HG03196 (cell line): ENCODE results near the gene AGAP3.

Experiments
- ATAC-seq: cut with Tn5 transposase; IDR thresholded peaks from one replicate; pipeline ENCODE4 v1.9.1; 2021; ENCODE audit not compliant: unreplicated experiment

AGAP3 gene

DNA sequence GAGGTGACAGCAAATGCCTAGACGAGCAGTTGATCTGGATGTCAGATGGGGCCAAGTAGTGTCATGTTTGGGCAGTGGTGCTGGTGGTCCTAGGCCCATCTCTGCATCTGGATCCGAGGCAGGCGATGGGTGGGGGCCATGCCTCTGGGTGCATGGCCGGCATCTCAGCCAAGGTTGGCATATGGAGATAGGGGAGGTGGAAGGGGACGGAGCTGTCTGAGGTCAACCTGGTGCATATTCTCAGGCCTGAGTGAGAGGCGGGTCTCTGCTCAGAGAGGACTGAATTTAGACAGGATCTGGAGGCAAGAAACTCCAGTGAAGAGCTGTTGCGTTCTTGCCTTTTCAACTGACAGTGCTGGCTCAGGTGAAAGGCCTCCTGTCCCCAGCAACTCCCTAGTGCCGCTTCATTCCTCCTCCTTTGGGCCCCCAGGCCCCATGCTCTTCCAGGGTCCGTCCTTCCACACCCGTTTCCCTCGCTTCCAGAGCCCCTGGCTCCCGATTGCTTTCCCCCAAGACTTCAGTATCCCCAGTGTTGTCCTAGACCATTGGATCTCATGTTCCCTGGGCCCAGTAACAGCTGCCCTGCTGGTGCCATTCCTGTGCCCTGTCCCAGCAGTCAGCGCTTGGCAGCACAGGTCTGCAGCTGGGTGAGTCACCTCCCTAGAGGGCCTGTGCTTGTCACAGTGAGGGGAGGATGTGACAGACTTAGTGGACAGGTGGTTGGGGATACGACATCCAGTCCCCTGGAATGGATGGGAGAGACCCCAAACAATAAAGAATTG lies 48.7 kb downstream of the AGAP3 start:
- ATAC-seq, result no peak

DNA sequence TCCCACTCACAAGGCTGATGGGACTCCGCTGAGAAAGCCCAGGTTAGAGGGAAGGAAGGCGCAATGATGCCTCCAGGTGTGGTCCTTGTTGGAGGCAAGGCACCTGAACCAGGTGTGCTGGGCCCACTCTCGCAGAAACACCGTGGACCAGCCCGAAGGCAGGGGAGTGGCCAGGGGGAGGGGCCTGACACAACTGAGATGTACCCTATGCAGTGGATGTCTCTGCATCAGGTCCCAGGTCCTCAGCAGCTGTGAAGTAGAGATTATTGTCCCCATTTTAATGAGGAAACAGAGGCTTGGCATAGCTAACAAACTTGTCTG lies 49.2 kb downstream of the AGAP3 start:
- ATAC-seq, result no peak

DNA sequence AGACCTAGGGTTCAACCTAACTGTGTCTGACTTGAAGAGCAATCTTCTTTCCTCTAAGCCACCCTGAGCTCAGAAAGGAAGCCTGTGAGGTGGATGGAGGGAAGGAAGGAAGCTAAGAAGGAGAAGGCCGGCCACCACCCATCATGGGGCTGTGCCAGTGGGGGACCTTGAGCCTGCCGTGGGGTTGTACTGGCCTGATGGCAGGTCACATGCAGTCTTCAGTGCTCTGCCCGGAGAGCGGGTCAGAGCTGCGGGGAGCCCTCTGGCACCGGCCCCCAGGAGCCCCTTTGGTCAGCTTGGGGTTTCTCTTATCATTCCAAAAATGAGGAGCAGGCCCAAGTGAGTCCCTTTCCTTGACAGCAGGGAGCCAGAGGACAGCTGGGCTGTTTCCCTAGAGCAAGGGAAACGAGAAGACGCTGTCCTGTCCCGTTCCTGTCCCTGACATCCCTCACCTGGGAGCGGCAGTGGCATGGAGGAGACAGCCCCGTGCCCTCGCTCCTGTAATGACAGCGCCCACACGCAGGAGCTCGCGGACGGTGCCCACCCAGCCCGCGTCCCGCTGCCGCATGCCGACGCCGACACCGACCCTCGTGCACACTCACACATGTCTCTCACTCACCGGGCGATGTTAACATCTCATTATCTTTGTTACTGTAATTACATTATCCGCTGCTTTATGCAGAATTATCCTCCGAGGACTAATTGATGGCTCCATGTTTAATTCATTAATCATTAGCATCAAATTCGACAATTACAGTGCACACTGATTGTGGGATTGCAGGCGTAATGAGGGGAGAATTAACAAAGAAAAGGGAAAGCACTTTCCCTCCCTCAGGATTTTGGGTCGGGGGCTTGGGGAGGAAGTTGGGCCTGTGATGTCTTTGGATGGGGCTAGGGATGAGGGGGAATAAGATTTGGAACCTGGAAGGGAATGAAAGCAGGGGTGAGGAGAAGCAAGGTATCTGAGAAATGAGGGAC lies 49.9 kb downstream of the AGAP3 start:
- no peak for ATAC-seq

DNA sequence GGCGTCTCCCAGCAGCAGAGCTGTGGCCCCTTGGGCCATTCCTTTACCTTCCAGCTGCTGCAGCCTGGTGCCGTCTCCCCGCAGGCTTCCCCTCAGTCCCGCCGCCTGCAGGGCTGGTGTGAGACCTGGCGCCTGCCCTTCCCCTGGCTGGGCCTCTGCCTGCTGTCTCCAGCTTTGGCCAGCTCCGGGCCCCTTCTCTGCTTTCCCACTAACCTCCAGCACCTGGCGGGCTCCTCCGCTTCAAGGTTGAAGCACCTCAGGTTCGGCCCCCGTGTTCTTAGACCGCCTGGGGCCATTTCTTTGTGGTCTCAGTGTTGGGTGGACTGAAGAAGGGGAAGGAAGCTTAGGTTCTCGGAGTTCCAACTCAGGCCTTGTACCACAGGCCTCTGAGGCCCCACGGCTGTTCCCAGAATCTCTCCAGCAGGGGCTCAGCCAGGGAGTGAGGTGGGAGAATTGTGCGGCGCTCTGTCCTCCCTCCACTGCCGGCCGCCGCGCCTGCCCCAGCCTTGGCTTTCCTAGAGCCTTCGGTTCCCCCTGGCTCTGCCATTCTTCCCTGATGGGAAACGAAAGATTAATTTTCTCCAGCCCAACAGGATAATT lies 50.9 kb downstream of the AGAP3 start:
- ATAC-seq, result no peak

DNA sequence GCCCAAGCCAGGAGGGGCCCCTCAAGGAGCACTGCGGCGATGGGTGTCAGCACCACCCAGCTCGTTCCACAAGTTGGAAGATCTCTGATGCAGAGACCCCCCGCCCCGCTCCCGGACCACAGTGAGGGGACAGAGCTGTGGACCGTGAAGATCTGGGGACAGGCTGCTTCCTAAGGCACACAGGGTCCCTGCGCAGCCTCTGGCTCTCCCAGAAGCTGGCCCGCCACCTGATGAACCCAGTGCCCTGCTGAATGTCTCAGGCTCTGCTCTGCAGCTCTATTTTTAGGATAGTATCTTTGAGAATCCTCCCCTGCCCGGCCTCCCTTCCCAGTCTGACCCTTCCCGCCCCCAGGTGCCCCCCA lies 51.5 kb downstream of the AGAP3 start:
- no peak for ATAC-seq

DNA sequence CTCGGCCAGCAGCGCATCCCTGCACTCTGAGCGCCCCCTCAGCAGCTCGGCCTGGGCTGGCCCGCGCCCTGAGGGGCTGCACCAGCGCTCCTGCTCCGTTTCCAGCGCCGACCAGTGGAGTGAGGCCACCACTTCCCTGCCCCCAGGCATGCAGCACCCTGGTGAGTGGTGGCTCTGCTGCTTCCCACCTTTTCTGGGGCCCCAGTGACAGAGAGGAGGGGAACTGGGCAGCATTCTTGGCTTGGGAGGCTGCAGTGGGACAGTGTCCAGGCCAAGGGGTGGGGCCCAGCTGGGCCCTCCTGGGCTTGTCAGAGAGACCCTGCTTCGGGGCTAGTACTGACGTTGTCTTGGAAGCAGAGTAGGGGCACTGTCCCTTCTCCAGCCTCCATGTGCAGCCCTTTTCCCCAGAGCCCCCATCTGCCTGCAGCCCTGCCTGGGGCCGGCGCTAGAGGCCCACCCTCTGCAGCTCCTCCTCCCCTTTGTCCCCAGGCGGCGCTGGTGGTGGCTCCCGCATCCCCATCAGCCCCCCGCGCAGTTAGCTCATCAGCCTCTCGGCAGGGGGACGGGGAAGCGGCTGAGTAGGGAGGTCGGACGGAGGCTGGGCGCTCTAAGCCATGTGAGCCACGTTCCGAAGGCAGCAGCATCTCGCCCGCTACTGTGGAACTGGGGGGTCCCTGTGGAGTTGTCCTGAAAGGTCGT lies 52.0 kb downstream of the AGAP3 start:
- no peak for ATAC-seq

DNA sequence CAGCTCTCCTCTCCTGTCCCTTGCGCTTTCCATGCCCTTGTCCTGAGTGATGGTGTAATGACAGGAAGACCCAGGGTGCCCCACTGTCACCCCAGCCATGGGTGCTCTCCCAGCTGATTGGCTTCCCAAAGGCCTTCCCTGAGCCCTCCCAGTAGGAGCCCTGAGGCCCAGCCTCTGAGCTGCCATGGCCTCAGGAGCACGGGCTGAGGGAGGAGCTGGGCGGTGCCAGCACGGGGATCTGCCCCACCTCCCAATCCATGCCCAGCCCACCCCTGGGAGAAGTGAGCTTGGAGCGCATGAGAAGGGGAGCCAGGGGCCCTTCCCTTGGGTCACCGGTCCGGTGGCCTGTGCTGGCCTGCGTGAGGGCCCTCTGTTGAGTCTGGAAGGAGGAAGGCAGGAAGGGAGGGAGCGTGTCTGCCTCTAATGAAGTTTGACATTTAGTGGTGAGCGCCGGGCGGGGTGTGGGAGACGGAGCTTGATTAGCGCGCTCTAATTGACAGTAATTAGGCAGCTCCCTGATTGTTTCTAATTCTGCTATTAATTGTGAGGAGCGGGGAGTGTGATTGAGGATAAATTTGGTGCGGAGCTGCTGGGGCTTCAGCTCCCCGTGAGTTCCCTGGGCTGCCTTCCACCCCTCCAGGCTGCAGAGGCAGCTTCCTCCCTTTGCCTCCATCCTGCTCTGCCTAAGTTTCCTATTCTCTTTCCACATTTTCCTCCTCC lies 53.0 kb downstream of the AGAP3 start:
- no peak for ATAC-seq

DNA sequence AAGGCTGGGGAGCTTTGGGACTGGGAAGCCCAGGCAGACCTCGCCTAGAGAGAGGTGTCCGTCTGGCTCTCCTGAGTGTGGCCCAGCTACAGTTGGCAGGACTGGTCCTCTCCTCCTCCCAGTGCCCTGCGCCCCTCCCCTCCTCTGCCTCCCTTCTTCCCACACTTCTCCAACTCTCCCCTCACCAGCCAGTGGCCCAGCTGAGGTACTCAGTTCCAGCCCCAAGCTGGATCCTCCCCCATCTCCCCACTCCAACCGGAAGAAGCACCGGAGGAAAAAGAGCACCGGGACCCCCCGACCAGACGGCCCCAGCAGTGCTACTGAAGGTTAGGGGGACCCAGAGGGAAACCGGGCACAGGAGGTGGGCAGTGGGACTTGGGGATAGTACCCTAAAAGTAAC lies 53.5 kb downstream of the AGAP3 start:
- ATAC-seq, result no peak

DNA sequence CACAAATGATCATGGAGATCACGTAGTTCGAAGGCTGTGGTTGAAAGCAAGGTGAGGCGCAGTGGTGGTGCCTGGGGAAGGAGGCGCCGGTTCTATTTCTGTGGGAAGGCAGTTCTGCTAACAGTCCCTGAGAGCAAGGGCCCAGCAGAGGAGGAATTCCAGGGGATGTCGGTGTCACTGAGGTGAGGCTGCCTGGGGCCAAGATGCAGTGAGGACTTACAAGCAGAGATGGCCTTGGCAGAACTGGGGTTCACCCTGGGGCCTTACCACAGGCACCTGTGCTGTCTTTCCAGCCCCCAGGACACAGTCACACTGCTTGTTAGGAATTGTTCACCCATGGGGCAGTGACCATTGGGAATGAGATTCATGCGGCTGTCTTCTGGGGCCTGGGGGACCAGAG lies 54.6 kb downstream of the AGAP3 start:
- no peak for ATAC-seq

DNA sequence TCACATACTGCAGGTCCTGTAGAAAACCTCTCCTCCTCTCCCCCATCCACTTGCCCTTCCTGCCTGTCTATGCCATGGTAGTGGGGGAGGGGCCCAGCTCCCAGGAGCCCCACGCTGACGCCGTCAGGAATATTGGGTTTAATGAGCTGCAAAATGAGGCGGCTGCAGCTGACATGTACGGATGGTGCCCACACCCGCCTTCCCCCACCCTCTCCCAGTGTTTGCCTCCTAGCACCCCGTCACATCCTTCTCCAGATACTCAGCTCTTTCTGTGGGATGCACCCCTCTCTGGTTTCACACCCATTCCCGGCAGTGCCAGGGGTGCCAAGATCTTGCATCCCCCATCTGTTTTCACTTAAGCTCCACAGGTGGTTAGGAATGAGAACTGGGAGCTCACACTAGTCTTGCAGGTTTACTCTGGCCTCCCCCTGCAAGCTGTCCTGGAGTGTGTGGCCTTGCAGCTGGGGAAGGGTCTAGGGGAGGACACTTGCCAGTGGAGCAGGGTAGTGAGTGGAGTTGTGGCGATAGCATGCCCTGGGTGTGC lies 55.1 kb downstream of the AGAP3 start:
- no peak for ATAC-seq

DNA sequence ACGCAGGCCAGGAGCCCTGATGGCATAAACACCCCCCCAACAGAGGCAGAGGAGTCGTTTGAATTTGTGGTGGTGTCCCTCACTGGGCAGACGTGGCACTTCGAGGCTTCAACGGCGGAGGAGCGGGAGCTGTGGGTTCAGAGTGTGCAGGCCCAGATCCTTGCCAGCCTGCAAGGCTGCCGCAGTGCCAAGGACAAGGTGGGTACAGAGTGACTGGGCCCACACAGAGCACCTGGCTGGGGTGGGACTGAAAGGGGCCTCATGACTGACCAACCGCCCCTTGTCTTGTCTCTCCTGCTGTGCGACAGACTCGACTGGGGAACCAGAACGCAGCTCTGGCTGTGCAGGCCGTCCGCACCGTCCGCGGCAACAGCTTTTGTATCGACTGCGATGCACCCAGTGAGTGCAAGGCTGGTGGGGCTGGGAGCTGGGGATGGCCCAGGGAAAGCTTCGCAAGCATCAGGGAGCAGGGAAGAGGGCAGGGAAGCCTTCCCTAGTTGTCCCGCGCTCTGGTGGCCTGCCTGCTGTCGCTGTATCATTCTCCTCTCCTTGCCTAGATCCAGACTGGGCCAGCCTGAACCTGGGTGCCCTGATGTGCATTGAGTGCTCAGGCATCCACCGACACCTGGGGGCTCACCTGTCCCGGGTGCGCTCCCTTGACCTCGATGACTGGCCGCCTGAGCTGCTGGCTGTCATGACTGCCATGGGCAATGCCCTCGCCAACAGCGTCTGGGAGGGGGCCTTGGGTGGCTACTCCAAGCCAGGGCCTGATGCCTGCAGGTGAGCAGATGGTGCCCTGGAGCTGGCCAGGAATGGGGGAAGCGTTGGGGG lies 55.8 kb downstream of the AGAP3 start:
- ATAC-seq, result no peak

DNA sequence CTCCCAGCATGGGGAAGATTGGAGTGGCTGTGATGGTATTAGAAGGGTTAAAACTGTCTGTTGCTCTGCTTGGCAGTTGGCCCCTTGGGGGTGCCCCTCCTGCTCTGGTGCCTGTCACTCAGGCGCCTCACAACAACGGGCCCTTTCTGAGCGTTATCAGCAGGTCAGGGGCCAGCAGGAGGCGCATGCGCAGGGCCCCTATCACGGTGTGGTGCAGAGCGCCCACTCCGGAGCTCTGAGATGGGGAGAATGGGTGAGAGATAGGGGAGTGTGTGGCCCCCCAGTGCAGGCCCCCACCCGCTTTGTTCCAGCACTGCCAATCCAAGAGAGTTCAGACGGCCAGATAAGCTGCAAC lies 56.4 kb downstream of the AGAP3 start:
- no peak for ATAC-seq

DNA sequence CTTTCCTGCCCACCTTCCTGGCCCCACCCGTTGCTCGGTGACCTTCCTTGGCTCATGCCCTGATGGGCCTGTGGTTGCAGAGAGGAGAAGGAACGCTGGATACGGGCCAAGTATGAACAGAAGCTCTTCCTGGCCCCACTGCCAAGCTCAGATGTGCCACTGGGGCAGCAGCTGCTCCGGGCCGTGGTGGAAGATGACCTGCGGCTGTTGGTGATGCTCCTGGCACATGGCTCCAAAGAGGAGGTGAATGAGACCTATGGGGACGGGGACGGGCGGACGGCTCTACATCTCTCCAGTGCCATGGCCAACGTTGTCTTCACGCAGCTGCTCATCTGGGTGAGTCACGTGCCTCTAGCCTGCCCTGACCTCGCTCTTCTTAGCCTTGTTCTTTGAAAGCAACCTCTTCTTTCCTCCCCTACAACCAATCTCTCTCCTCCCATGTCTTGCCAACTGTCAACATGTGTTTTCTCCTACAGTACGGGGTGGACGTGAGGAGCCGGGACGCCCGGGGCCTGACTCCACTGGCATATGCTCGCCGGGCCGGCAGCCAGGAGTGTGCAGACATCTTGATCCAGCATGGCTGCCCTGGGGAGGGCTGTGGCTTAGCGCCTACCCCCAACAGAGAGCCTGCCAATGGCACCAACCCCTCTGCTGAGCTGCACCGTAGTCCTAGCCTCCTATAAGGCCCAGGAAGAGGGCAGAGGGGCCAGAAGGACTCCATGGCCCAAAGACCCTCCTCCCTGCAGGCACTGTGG lies 57.2 kb downstream of the AGAP3 start:
- ATAC-seq, result no peak

DNA sequence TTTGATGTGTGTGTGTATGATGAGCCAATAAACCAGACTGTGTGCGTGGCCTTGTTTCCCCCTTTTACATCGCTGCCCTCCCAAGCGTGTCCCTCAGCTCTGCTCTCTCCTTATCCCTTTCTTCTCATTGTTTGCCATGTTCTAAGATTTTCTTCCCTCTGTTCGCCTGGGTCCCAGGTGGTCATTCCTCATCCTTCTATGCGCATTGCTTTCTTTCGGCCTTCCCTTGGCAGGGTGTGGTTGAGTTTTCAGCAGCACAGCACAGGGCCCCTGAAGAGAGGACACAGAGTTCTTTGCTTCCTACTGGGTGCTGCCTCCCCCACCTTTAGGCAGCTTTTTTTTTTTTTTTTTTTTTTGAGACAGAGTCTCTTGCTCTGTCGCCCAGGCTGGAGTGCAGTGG lies 58.1 kb downstream of the AGAP3 start:
- ATAC-seq, result no peak

DNA sequence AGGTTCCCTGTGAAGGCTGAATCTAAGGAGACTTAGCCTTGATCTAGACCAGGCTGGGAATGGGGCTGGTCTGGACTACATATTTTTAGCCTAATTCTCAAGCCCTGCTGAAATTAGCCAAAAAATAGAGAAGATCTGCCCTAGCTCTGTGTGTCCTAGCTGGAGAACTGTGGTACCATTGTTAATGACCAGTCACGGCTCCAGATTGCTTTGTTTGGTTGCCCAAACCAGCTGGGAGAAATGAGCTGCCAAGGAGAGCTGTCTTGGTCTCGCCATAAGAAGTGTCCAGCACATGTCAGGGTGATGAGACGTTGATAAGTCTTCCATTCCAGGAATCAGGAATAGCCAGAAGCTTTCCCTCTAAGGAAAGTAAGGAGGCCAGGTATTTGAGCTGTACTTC lies 60.5 kb downstream of the AGAP3 start:
- ATAC-seq, result no peak

DNA sequence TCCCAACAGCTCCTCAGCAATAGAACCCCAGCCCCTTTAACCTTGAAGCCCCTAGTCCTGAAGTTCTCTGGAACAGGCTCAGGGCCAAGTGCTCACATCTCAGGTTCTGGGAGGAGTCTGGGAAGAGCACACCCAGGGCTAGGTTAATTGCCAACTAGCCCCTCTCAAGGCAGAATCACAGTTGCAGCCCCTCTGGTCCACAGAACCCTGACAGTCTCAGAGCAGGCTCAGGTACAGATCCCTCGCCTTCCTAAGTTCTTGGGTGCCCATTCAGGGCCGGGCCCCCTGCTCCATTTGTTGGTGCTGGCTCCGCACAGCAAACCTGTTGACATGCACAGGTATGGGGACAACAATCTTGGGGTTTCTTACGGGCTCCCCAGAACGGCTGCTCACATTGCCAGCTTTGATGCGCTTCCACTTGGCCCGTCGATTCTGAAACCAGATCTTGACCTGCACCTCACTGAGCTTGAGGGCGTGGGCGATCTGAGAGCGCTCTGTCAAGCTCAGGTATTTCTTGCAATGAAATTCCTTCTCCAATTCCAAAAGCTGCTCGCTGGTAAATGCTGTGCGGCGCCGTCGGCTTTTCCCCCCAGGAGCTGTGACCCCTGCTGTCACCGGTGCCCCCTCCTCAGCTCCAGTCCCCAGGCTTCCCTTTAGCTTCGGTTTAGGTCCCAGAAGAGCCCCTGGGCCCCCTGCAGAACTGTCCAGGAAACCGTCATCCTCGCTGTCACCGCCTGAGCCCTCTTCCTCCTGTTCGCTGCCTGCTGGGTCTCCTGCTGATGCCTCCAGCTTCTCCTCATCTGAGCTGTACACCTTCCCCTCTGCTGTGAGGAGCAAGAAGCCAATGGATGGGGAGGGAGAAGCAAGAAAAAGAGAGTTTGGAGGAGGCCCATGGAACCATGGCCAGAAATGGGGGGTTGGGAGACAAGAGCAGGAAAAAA lies 62.3 kb downstream of the AGAP3 start:
- ATAC-seq, result no peak

DNA sequence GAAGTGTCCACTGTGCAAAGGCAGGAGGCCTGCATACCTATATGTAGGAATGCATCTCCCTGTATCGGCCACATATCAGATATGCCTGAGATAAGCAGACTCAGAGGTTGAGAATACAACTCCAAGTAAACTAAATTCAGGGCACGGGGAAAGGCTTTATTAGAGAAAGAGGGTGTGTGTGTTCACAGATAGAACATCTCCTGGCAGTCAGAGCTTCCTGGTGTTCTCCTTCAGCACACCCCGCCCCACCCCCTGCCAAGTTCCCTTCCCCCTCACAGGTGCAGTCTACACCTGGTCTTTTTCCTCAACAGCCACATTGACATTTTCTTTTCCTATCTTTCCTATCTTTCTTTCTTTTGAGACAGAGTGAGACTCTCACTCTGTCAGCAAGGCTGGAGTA lies 64.1 kb downstream of the AGAP3 start:
- ATAC-seq, result no peak
